ENCODE measurements around the gene L3HYPDH.
"Not testable (repeated sequence)": the region's sequence is repeated elsewhere in the genome, so short reads cannot be mapped to it uniquely, and the experiment has no call there.

L3HYPDH gene

GRCh38 chr14:59475709-59476108 is 8.5 kb downstream of the L3HYPDH start:
- DNase-seq: no peak

DNA sequence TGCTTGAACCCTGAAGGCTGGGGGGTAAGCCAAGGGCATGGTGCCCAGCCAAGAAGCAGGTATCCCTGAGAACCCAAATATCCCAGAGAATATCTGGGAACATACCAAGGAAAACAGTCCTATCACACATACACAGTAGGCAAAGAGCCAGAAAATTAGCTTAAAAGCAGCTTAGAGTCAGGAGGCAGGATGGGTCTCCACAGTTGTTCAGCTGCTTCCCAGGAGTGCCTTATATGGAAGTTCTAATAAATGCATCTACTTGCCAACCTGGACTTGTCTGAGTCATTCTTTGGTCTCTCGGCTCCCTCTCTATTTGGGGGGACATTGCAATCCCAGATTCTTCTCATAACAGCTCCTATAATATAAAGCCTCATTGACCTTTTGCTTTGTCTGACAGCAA is 10.0 kb downstream of the L3HYPDH start:
- no peak for DNase-seq

- DNase-seq: peak; percentile 54
Observed at GRCh38 chr14:59465316-59466135, 18.7 kb downstream of the L3HYPDH start, which contains the start of gene GPR135. TSS of gene GPR135 (minus strand) at chr14:59465380. CDS start at chr14:59465226, 154 bp downstream.

- peak; percentile 67 for DNase-seq
Observed at GRCh38 chr14:59464486-59465315, 19.5 kb downstream of the L3HYPDH start.

- no peak for DNase-seq
Observed at GRCh38 chr14:59463787-59464485, 20.3 kb downstream of the L3HYPDH start.

- no peak for DNase-seq
Observed at GRCh38 chr14:59461891-59462290, 22.3 kb downstream of the L3HYPDH start.

- DNase-seq: no peak
Observed at GRCh38 chr14:59460378-59460777, 23.8 kb downstream of the L3HYPDH start.

DNA sequence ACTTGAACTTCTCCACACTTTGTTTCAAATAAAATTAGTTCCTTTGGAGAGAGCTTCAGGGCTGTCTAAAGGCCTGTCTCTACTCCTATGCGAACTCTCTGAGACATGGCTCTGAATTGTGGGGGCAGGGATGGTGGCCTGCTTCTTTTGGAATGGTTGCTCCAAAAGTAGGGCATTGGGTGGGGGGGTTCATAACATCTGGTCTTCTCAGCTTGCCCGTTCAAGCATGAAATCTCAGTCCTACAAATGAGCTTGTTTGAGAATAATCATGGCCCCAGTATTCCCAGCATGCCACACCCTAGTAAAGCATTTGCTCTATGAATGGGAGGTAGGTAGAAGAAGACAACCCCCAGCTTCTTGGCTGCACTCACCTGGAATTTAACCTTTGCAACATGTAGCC is 25.7 kb downstream of the L3HYPDH start:
- DNase-seq: no peak

- DNase-seq: no peak
Observed at GRCh38 chr14:59455411-59455810, 28.8 kb downstream of the L3HYPDH start.

DNA sequence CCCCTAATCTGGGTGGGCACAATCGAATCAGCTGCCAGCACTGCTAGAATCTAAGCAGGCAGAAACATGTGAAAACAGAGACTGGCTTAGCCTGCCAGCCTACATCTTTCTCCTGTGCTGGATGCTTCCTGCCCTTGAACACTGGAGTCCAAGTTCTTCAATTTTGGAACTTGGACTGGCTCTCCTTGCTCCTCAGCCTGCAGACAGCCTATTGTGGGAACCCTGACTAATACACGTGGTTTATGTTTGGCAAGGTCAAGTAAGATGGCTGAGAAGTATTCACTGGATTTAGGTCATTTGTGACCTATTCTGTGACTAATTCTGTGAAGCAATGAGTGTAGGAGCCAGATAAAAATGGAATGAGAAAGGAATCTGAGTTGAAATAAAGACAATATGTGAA is 30.1 kb downstream of the L3HYPDH start:
- no peak for DNase-seq

DNA sequence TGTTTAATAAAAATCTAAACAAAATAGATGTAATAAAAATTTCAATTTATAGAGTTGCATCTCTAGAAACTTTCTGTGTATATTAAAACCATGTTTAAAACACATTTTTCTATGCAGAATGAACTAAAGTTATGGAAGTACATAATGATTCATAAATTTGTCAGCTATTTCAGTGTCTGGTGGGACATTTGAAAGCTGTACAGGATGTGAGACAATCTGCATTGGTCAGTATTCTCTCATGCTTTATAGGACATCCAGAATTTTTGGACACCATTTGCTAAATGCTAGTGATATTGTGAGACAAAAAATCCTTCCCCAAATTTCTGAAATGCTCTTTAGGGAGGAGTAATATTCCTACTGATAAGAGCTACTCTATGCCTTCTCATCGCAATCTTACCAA is 32.4 kb downstream of the L3HYPDH start:
- no peak for DNase-seq

DNA sequence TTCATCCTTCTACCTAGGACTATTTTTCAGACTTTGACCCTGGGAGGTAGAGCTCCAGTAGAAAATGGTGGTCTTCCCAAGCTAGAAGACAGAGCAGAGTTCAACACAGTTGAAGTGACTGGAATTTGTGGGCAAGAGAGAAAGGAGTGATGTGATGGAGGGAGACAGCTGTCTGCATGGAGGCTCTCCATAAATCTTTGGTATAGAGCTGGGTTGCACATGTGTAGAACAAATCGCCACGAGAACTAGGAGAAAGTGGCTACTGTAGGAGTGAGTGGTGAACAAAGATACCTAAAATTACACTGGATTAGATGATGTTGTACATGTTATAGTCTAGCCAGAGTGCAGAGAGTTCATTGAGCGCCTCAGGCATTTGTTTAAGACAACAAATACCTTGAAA is 33.5 kb downstream of the L3HYPDH start:
- no peak for DNase-seq

- not testable (repeated sequence) for DNase-seq
Observed at GRCh38 chr14:59448673-59449072, 35.5 kb downstream of the L3HYPDH start.

DNA sequence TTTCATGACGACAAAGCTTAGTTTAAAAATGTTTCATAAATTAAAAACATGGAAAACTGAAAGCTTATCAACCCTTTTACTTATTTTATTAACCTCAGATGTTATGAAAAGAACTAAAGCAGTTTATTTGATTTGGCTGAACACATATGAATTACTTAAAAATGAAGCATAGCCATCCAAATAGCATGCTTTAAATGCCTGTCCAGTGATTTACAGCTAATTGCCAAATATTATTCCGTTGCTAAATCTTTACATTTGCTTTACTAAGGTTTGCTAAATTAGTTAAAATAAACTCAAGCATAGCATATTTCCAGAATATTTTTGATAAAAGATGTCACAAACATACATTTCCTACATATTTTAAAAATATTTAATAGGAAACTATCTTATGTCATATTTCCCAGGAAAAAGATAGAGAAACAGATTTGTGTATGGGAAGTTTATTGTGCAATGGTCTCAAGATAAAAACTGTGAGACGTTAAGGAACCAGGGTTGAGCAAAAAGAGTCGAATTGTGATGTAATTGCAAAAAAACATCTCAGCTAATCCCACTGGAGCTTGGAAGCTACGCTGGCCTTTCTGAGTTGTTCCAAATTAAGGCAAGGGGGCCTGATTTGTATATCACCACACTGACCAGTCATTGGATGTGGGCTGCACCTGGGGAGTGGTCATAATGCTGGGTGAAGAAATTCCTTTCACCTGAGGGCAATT is 44.8 kb downstream of the L3HYPDH start:
- no peak for DNase-seq

DNA sequence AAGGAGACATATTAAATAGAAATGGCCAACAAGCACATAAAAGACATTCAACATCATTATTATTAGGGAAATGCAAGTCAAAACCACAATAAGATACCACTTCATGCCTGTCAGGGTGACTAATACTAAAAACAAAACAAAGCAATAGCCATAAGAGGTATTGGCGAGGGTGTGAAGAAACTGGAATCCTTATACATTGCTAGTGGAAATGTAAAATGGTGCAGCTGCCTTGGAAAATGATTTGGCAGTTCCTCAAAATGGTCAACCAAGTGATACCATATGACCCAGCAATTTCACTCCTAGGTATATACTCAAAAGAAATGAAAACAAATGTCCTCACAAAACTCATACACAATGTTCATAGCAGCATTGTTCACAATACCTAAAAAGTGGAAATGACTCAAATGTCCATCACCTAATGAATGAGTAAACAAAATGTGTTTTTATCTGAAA is 46.0 kb downstream of the L3HYPDH start:
- no peak for DNase-seq

DNA sequence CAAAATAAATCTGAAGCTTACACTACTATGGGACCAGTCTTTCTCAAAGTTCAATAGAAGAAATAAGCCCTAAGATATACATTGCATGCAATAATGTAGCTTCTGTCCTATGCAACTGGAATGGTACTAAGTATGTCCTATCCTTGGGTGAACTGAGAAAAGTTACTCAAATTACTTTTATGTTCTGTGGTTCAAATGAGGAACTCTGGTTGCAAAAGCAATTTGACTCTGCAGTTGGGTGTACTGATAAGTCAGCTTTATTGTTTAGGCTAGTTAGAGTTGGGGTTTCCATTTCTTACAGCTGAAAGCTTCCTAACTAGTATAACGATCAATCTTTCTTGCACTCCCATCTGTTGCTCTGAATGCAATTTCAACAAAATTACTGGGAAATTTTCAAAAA is 48.2 kb downstream of the L3HYPDH start:
- DNase-seq: no peak

- DNase-seq: no peak
Observed at GRCh38 chr14:59435101-59435500, 49.1 kb downstream of the L3HYPDH start.

GRCh38 chr14:59429790-59430189 is 54.4 kb downstream of the L3HYPDH start:
- no peak for DNase-seq

GRCh38 chr14:59428581-59429012 is 55.6 kb downstream of the L3HYPDH start:
- no peak for DNase-seq

GRCh38 chr14:59427653-59428580 is 56.3 kb downstream of the L3HYPDH start:
- DNase-seq: no peak

GRCh38 chr14:59425322-59425935 is 58.8 kb downstream of the L3HYPDH start:
- DNase-seq: no peak

Measured in 8988T (cell line).